NCI-H2081 (cell line): ENCODE data around the gene SDC3.
"Not testable (repeated sequence)": the region's sequence is repeated elsewhere in the genome, so short reads cannot be mapped to it uniquely, and the experiment has no call there.

Source experiments
- DNase-seq, 2 experiments: peaks; one replicate each; lab custom pipeline; 2025; lab: John Stamatoyannopoulos, UW

Gene SDC3, protein sequence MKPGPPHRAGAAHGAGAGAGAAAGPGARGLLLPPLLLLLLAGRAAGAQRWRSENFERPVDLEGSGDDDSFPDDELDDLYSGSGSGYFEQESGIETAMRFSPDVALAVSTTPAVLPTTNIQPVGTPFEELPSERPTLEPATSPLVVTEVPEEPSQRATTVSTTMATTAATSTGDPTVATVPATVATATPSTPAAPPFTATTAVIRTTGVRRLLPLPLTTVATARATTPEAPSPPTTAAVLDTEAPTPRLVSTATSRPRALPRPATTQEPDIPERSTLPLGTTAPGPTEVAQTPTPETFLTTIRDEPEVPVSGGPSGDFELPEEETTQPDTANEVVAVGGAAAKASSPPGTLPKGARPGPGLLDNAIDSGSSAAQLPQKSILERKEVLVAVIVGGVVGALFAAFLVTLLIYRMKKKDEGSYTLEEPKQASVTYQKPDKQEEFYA

DNA sequence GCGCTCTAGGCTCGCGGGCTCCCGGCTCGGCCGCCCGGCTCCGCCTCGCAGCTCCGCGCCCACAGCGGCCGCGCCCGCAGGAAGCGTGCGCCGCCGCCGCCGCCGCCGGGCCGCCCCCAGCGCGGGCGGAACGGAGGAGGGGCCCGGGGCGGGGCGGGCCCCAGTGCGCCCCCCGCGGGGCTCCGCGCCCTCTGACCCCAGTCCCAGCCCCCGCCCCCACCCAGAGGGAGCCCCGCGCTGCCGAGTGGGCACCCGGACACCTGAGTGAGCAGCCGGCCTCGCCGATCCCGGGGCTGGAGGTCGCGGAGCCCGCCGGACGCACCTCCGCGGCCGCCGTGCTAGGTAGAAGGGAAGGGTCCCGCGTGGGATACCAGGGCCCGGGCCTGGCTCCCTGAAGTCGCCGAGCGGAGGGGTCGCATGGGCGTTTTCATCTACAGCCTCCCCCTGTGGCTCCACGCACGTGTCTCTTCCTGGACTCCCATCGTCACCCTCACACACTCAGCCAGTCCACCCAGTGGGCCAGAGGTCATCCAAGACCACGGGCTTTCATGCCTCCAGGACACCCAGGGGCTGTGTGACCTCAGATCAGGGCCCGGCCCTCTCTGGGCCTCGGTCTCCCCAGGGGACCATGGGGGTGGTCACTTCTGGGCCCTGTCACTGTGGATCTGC lies at the start of gene SDC3:
Gene SDC3, minus strand, starts transcription at position 63 of the 669 bp plus-strand sequence. CDS start 172 bp downstream, outside the sequence.
- peak; percentile 22 to 38 for DNase-seq

DNA sequence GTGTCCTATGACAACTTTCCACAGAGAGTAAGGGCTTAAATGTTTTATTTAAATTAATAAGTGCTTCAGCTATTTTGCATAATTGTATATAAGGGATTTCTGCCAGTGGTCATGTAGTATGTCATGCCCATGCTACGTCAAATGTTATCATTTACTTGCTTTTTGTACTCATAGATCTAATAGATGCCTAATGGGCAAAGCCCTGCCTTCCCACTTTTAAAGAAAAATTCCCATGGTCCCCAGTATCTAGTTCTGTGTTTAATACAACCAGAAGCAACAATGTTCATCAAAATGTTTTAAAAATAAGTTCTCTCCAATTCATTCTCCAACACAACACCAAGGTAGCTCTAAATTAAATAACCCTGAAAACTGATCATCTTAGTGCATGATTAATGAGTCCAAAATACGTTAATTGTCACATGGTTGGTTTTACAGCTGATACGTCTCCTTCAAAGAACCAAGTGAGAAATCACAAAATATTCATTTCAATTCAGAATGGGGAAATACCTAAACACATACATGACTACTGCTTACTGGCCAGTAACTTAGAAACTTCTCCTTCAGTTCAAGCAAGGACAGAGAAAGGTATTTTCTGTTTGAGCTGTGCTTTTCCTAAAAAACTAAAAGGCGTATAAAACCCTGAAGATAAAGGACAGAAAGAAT lies 49.1 kb upstream of the SDC3 start:
- no peak for DNase-seq

DNA sequence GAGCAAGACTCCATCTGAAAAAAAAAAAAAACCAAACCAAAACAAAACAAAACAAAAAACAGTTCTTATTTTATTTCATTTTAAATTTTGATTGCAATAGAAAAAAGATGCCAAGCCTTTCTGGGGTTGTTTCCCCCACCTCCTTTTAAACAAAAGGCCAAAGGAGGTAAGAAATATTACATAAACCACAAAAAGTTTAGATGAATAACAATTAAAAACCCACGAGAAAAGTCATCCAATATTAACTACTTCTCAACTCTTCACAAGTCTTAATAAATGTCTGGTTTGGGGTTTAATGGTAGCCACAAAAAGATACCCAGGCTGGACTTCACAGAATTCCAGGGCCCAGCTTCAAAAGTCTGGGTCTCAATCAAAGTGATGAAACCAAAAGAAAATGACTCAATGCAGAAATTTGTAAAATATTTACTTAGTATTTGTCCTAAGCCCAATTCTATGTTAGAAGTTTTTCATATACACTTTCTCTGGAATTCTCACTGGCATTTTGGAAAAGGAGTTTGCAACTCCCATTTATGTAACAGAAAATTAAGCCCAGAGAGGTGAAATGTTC lies 47.0 kb upstream of the SDC3 start:
- no peak for DNase-seq

DNA sequence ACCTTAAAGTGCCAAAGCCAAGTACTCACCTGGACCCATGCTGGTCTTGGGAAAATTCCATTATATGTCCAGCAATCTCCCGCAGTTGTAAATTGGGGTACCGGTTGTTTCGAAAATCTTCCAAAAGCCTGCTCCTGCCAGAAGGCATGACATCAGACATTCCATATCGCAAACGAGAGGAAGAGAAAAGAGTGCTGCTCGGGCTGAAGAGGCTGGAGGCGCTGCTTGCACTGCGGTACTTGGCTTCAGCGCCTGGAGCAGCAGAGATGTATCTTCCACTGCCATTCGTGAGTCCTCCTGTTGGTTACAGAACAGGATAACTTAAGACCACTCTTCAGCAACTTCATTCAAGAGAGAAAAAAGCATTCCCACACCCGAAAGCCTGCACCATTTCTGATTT lies 45.1 kb upstream of the SDC3 start:
- DNase-seq = no peak

DNA sequence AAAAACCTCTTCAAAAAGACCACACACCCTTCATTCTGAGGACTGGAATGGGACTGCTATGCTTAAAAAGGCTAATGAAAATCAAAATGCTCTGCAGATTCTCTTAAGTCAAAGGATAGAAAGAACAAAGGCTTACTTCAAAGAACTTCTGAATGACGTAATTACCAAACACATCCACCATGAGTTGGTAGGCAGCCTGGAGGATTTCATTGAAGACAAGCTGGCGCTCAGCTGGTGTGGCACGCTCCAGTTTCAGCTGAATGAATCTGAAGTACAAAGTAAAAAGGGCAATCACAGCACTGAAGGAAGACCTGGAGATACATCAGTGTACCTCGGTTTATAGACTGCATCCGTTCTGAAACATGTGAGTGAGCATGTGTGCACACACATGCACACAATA lies 43.5 kb upstream of the SDC3 start:
- no peak for DNase-seq

DNA sequence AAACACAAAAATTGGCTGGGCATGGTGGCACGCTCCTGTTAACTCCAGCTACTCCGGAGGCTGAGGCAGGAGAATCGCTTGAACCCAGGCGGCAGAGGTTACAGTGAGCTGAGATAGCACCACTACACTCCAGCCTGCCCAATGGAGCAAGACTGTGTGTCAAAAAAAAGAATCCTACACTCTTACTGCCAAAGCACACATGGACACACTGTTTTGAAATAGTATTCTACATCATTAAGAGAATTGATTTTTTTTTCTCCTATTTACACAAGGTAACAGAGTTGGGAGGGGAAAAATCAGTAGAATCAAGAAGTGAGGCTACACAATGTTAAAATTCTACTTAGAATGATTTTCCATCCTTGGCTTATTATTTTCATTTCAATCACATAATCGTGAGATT lies 42.1 kb upstream of the SDC3 start:
- DNase-seq = no peak

DNA sequence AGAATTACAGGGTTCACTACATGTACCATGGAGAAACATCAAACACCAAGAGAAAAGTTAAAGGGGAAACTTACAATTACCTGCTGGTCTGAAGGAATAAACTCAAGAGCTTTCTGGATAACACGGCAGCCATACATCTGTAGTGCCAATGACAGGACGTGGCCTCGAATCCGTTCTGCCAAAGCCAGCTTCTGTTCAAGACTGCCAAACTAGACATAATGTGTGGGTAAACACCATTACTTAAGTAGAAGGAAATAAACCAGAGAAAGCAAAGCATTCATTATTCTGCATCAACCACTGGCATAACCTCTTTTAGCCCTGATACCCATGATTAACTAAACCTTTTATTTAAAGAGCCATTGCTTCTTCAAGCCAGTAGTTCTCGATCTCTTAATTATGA lies 41.5 kb upstream of the SDC3 start:
- DNase-seq = peak in 1 of 2 experiments; percentile 67

DNA sequence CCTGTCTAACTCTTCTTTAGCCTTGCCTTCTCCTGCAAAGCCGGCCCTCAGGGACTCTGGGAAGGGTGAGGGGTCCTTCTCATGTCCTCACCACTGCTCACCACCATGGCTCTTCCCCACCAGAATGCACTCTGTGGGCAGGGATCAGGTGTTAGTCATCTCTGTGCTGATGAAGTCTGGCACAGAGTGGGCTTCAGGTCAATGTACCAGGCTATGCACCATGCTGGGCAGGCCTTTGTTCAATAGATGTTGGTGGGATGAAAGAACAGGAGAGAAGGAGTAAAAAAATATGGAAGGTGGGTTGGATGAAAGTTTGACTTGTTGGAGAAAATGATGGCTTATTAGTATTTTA lies 40.9 kb upstream of the SDC3 start:
- not testable (repeated sequence) for DNase-seq

DNA sequence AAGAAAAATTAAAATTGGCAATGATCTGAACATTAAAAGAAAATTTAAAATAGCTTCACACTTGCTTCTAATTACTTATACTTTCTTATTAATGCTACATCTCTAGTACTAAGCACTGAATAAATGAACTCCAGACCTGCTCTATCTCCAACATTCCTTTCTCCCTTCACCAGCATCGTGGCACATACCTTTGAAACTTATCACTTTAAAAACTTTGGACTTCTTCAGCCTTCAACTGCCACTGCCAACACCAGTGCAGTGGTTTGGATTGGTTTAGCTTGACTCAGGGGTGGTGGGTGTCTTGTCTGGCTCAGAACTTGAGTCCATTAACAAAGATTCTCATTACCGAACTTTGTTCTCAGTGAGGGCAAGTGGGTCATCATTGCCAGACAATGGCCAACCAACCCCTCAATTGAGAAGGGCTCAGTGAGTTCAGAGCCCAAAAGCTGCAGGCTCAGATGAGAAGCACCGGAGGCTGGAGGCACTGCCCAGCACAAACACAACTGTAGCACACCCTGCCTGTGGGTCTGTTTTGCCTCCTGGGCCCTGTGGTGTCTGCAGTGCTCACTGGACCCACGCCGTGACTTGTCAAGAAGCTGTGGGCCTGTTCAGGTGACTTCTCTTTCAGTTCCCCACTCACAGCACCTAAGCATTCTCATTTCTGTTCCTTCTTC lies 40.4 kb upstream of the SDC3 start:
- DNase-seq = not testable (repeated sequence)

DNA sequence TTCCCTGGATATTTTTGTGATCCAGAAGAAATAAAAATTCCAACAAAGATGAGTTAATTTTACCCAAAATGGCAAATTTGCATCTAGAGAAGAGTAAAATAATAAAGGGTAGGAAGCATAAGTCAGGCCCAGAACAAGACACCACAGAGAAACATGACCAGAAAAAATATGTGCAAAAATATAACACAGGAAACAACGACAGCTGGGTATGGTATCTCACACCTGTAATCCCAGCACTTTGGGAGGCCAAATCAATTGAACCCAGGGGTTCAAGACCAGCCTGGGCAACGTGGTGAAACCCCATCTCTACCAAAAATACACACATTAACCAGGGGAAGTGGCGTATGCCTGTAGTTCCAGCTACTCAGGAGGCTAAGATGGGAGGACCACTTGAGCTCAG lies 39.7 kb upstream of the SDC3 start:
- no peak for DNase-seq

DNA sequence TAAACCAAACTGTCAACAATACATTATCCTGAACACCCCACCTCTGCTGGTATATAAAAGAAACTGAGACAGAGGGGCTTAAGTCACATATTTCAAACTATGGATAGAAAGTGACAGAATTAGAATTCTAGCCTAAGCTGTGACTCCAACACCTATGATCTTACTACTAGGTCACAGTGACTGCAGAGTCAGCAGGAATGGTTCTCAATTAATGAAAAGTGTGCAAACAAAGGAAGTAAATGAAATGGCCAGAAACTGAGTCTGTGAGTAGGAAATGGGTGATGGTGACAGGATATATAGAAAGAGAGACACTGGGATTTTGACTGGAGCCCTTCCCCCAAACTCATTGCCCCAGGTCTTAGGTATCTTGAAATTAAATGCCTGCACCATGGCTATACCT lies 38.7 kb upstream of the SDC3 start:
- DNase-seq = no peak

DNA sequence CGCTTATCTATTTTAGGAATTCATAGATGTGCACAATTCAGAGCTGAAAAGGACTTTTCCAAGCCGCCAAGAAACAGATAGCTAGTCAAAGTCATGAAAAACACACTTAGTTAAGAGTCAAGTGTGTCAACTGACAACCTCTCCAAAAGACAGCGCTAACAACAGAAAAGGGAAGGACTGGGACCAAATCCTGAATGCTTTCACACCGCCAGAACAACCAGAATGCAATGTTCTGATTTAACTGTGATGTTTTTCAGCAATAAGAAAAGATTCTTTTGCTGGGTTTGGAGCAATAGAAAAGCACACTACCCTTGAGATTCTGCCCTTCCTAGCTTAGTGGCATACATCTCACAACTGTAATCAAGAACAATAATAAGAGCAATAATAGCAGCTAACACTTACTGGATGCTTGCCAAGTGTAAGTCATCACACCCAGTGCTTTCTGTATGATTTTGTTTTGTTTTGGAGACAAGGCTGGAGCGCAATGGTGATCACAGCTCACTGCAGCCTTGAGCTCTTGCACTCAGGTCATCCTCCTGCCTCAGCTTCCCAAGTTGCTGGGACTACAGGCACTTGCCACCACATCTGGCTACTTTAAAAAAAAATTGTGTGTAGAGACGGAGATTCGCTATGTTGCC lies 33.9 kb upstream of the SDC3 start:
- DNase-seq = peak in 1 of 2 experiments; percentile 35

DNA sequence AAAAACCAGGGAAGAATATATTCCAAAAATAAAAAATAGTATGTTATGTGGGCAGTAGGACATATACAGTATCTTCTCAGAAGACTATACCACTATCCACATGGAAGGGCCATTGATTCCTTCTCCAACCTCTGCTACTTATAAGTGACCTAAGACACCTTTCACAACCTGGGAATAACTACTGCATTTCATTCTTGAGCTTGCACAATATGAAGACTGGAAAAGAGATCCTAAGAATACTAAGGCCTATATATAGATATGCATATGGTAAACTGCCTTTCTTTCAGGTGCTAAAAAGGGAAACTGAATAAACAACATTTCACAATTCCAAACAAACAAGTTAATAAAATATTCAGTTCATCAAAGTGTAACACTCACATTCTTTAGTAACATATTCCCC lies 32.0 kb upstream of the SDC3 start:
- DNase-seq = no peak

DNA sequence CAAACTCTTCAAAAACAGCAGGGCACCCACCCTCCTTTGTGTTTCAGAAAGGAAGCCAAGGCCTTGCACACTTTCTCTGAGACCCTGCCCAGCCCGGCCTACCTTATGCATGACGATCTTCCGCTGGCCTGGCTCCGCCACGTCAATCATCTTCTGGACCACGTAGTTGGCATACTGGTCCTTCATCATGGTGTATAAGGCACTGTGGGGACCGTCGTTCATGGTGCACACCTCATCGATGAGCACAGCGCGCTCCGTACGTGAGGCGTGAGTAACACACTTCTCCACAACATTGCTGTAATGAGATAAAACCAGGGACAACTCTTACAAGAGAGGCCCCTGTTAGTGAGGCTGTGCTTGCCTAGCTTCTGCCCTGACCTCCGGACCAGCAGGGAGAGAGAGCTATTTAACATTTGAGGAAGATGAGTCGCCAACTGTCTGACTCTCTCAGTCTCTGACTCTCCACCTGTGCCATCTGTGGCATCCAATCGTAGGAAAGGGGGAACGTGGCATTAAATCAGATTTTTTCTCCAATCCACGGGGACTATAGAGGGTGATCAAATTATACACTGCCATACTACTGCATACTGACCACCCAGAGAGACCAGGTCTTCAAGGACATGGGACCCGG lies 28.1 kb upstream of the SDC3 start:
- no peak for DNase-seq

DNA sequence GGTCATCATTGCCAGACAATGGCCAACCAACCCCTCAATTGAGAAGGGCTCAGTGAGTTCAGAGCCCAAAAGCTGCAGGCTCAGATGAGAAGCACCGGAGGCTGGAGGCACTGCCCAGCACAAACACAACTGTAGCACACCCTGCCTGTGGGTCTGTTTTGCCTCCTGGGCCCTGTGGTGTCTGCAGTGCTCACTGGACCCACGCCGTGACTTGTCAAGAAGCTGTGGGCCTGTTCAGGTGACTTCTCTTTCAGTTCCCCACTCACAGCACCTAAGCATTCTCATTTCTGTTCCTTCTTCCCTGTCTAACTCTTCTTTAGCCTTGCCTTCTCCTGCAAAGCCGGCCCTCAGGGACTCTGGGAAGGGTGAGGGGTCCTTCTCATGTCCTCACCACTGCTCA lies 27.2 kb upstream of the SDC3 start:
- DNase-seq = not testable (repeated sequence)

DNA sequence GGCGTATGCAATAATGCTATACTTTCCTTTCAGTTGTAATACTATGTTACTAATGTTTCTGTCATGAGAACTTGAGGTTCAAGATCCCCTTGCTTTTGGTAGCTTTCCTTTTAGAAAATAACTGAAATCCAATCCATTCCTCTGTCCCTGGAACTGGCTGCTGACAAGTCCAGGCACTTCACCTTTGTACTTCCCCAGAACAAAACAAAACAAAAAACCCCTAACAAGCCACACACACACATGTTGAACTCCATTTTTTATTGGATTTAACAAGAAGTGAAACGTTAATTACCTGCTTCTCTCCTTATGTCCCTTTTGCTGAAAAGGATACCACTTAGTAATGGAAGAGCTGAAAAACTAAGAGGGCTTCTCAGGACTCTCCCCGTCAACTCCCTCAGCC lies 26.1 kb upstream of the SDC3 start:
- DNase-seq = no peak

DNA sequence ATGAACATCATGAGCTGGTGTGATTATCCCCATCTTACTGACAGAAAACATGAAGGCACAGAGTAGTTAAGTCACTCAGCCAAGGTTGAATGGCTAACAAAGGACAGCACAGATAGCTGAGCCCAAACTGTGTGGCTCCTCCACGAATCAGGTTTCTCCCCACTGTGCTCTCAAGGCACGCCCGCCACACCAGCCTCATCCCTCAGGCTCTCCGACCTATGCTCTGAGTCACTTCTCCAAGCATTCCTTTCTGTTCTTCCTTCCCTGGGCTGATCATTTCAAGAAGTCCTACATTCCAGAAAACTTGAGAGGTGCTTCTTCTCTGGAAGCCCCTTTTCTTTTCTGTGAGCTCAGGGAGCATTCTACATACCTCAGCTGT lies 25.3 kb upstream of the SDC3 start:
- DNase-seq = no peak

DNA sequence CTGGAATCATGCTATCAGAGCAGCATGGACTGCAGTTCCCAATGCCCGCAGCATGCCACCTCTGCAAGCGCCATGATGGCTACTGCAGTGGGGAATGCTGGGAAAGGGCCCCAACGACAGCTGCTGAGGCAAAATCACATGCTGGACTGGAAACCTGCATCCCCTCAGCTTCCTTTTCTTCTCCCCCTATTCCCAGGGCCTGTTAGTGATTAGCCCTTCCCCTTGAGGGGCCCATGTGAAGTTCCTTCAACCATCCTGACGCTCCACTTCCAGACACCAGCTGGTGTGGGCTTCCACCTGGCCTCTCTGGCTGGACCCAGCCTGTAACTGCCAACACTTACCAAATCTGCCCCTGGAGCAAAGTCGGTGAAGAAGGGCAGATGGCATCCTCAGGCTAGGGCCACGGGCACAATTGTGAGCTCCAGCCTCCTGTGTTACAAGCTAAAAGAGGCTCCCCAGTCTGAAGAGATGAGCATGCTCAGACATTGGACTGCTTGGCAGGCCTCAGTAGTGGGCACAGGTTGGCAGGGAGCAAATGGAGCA lies 22.1 kb upstream of the SDC3 start:
- DNase-seq = no peak

DNA sequence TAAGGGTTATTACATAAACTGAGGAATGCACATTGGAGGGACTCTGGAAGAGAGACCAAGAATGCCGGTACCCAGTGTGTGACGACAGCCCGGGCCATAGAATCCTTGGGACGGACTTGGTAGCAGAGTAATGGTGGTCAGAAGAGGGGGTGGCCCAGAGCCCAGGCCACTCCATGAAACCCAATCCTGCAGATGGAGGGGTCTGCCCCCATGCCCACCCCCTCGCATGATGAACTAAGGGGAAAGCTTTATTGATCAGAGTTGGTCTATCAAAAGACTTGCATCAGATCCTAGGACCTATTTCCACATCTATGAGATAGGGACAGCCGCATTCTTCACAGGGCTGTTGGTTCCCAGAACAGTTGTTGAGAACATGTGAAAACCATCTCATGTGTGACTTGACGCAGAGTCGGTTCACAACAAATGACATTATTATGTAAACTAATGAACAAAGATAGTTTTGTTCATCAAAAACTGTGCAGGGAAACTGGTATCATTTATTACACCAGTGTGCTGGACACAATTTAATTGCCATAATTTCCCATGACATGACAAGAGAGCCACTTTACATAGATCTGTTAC lies 21.5 kb upstream of the SDC3 start:
- DNase-seq = no peak

DNA sequence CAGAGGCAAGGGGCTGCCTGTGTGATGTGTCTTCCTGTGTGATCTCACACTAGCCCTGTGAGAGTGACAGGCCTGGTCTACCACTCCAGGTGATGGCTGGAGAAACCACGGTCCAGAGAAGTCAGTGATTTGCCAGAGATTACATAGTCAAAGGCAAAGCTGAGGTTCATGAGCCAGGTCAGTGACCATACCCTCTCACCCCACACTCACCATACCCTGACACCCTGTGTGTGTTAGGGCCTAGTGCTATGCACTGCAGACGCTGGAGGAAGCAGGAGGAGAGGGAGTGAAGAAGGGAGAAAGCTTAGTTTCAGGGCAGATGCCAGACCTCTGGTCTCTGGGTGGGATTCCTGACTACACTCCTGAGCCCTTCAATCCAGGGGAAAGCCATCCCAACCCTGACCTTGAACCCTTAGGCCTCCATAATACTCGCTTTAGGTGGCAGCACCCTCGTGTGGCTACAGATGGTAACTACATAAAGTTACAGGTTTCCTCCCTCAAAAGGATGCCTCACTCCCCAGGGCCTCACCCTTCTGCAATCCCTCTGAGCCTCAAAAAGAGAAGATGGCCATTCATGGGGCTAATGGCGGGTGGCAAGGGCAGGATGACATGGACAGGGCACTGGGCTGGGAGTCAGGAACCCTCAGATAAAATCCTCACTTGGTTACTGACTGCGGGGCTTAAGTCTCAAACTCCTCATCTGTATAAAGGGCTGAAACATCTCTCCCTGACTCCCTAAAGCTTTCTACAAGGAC lies 20.8 kb upstream of the SDC3 start:
- peak; percentile 43 to 53 for DNase-seq
